A549 treated with CpdA at 1 μM for 4 hours (cell line): Measurements from ENCODE around the gene PHTF1. TPM values are rescaled to one million over a fixed set of nuclear protein-coding genes. Genes with fewer than 3 reads are reported as not detected.

Source experiments
- total RNA-seq: library from RNA; stranded (reverse); fragments of 200-300 nt; extraction: Qiagen RNA extraction; gene quantifications from 5 replicates; pipeline ENCODE4 v1.2.3, GENCODE V29; 2022; ENCODE audit warnings: low read depth

PHTF1 gene
- 16.1 to 20.5 TPM (median 16.8 TPM) in 5 replicates for total RNA-seq

DNA sequence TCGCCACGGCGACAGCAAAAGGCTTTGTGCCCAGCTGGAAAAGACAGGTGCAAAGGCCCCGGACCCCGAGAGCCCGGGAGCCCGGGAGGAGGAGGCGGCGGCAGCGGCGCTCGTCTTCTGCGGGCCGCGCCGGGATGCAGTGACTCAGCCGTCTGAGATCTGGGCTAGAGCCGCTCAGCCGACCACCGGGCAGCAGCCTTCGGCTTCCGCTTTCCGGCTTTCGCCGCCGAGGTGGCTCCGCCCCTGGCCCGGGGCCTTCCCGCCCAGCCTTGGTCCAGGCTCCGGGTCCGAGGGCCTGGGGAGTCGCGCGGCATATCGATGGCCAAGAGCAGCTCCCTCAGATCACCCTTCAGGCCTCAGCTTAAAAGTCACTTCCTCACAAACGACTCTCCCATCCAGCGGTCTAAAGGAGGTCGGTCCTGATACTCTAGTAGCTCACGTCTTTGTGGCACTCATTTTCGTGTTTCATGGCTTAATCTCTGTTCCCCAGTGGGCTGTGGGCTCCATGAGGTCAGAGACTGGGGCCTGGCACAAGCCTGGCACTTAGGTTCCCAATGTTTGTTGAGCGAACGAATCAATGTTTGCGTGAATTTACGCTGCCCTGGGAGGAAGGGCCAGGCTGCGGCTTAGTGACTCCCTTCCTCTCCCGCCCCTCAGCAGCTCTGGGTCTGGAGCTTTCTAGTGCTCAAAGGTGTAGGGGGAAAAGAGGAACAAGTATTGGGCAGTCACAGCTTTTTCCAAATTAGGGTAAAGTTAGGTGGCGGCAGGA, at the start of gene PHTF1:
Gene PHTF1 (minus strand): TSS at position 154 of the 769 bp plus-strand sequence. CDS start 783 bp downstream, outside the sequence.

Other genes starting within 250 kb of the PHTF1 start
- 3.3 to 5.0 TPM (median 4.1 TPM) in 5 replicates for gene RSBN1, start 53.0 kb upstream of the PHTF1 start, total RNA-seq
- gene PTPN22, start 112.2 kb upstream of the PHTF1 start, total RNA-seq: not detected in 5 replicates
- 0.48 to 1.7 TPM (median 0.85 TPM) in 4 of 5 replicates, not detected in the other for gene BCL2L15, start 128.1 kb upstream of the PHTF1 start, total RNA-seq
- 8.6 to 11.7 TPM (median 9.7 TPM) in 5 replicates for gene AP4B1, start 145.3 kb upstream of the PHTF1 start, total RNA-seq
- 7.7 to 10.9 TPM (median 9.7 TPM) in 5 replicates for gene DCLRE1B, start 145.8 kb upstream of the PHTF1 start, total RNA-seq
- 15.1 to 16.6 TPM (median 15.7 TPM) in 5 replicates for gene HIPK1, start 169.8 kb upstream of the PHTF1 start, total RNA-seq
- gene OLFML3, start 220.0 kb upstream of the PHTF1 start, total RNA-seq: 3.4 to 4.1 TPM (median 4.1 TPM) in 5 replicates